Globus pallidus (tissue), 1 donor: ENCODE results near the gene FILIP1.

Experiments used
- DNase-seq: peaks from one replicate; pipeline ENCODE4 v3.0.0-alpha.2; 2015; ENCODE audit warnings: low spot score

Gene FILIP1

DNA sequence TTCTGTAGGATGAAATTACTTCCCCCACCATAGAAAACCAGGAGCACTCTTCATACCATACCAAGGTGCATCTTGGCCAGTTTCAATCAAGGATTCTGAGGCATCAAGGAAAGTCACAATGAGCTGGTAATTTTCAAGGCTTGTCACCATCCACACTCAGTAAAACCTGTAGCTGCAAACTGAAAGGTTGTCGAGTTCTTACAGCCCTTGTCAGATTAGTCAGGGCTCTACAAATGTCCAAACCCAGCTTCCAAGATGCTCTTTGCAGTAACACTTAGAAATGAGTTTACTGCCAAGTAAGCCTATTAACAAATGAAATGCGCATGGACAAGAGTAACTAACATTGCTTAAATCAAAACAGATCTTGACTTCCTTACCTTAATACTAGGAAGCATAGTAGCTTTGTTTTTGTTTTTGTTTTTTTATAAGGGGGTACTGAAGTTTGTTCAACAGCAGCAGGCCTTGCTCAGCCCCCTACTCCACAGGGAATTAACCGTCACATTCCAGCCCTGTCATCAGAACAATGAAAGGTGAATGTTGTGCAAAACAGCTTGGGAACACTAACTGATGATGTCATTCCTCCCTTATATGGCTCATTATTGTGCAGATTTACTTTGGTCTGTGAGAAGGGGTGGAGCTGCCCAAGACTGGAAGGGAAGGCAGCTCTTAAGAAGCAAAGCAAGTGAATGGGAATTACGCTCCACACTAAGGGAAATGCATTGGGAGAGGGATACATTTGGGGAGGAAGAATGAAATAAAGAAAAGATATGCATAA, 159.1 kb downstream of the FILIP1 start:
- peak; percentile 7 for DNase-seq

DNA sequence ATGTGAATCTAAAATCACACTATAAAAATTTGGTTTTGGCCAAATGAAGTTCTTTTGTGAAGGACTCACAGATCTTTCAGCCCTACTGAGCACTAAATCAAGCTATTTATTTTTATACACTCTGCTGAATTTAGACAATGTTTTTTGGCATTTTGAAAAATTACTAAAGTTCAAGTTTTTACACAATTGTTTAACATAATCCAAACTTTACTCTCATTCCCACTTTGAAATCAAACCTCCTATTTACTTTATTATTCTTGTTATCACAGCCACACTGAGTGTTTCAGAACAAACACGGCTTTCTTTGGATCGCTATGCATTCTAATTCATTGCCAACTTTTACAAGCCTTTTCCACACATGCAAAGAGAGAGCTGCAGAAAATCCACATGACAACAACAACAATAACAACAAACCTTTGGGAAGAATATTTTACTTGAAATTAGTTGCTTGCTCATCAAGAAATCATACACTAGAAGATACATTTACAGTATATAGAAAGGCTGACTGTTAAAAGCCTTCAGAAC, 159.9 kb downstream of the FILIP1 start:
- DNase-seq, result peak; percentile 30

DNA sequence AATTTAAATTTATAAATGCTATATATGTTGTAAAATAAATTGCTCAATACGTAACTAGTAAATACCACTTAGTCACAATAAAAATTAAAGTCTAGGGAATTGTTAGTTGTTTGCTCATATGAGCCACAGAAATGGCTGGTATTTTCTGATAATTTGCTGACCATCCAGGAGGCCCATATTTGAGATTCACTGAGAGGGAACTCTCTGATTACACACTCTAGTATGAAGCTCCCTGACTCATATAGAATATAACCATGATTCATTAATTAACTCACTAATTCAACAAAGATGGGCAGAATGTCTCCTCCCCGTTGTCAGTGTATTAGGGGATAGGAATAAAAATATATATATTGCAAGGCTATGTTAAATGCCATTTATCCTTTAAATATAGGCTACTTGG, 162.4 kb downstream of the FILIP1 start:
- DNase-seq, result no peak

DNA sequence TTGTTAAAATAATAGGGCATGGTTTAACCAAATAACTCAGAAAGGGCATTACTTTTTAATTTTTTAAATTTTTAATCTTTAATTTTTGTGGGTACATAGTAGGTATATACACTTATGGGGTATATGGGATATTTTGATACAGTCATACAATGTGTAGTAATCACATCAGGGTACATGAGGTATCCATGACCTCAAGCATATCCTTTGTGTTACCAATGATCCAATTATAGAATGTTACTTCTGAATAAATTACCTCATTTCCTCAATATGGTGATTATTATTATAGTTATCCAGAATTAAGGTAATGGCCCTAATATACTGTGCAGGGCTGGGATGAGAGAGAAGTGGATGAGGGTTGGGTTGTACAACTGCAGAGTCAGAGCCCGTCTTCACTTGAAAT, 163.9 kb downstream of the FILIP1 start:
- DNase-seq, result no peak

DNA sequence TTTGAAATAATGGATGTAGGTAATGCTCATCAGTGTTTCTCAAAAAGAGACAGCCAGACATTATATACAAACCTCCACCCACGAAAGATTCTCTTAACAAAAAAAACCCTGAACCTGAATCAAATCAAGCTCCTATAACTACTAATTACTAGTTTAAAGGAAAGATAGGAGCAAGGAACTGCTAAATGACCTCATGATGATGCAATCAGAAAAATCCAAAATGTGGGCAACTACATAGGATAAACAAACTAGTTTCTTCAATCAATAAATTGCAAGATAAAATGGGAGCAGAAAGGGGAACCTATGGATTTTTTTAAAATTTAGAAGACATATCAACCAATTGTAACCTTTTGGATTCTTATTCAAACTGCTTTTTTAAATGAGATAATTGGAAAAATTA, 165.8 kb downstream of the FILIP1 start:
- no peak for DNase-seq

DNA sequence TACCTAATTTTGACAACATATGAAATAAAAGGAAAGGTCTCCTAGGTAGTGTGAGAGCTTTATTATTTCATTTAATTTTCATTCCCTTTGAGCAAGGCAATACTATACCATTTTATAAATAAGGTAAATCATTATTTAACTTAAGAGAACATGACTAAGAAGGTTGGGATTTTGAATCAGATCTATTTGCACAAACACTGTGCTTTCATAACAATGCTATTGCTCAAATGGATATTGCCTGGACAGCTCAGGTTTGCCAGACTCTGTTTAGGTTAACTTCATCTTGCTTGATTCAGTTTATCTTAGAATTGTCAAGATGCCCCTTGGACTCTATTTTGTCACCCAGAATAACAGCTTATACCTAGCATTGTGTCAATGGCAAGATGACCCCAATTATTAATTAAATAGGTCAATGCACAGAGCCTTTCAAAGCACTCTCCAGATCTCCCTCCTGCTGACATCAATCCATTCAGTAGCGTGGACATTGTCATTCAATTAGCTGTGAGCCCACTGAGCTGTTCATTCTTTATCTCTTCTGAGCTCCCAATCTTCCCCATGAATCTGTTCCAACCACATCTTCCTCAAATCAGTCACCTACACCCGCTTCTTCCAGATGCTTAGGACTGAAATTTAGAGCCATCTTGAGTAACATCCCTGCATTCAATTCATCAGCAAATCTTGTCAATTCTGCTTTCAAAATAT, 166.9 kb downstream of the FILIP1 start:
- DNase-seq, result no peak

DNA sequence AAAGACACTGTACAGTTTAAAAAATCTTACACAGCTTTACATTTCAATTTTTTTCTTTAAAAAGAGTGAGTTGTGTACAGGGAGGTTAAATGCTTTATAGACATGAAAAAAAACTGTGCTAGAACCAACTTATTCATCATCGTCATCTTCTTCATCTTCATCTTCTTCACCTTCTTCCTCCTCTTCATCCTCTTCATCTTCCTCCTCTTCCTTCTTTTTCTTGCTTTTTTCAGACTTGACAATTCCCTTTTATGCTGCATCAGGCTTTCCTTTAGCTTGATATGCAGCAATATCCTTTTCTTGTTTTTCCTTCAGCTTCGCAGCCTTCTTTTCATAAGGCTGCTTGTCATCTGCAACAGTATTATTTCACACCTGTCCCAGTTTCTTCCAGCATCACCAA, 174.7 kb downstream of the FILIP1 start:
- no peak for DNase-seq

DNA sequence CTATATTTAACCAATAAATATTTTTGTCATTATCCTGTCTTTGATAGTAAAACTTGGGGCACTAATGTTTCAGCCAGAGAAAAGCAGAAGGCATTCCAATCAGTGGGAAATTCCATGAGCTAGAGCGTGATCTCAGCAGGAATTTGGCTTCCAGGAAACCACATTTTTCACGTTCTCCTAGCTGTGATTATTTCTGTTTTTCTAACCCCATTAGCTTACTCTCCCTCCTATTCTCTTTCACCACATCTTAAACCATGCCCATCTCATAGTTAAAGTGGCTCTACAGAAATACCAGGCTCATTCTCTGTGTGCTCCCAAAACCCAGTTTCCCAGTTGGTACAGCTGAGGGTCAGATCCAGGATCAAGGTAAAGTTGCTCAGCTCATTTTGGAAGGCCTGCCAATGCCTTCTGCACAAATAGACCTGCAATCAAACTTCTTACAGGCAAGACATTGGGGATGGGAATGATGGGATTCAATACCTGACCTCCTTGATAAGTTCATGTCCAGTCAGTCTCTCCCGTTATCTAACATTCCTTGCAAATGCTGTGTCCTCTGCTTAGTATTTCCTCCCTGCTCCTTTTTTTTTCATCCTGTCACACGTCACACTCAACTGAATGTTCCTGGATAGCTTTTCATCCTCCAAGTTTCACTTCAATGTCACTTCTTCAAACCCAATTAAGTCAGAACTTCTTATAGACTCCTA, 175.9 kb downstream of the FILIP1 start:
- no peak for DNase-seq

DNA sequence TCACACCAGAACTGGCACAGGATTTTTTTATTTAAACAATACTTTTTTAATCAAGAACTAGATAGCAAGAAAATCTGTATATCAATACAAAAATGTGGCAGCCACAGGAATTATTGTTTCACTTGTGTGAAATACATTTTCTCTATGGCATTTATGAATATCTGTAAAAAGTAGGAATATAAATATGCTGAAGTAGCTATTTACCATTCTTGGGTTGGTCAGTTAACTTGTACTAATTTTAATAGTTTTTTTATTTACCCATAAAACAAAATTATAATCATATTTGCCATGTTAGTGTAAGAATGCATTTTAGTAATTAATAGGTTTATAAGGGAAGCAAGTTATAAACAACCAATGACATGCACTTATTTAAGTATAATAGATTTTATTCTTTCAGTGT, 177.6 kb downstream of the FILIP1 start:
- DNase-seq, result no peak

DNA sequence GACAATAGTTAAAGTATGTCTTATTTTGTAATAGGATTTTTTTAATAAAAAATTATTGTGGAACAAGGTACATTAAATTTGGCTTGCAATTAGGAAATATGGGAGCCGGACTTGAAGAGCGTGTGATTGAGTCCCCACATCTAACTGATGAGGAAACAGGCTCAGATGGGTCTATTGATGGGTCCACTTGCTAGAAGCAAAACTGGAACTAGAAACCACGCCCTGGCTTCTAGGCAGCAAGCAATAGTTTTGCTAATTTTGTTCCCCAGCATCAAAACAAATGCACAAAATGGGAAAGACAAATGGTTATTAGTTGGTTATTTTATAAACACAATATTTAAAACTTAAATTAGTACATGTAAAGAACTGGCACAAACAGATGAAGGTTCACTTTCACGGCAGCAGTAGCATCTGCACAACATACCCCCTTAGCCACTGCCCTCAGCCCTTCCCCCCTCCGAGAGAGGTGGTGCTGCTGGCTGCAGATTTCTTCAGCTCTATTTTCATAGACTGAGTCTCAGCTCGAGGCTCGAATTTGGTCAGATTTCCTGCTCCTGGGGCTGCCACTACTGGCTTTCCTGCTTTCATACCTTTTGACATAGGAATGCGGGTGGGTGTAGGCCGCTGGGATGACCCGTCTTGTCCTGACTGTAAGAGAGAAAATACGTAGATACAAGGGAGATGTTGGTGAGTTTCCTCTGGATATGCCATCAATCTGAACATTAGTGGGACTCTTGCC, 185.2 kb downstream of the FILIP1 start:
- no peak for DNase-seq

DNA sequence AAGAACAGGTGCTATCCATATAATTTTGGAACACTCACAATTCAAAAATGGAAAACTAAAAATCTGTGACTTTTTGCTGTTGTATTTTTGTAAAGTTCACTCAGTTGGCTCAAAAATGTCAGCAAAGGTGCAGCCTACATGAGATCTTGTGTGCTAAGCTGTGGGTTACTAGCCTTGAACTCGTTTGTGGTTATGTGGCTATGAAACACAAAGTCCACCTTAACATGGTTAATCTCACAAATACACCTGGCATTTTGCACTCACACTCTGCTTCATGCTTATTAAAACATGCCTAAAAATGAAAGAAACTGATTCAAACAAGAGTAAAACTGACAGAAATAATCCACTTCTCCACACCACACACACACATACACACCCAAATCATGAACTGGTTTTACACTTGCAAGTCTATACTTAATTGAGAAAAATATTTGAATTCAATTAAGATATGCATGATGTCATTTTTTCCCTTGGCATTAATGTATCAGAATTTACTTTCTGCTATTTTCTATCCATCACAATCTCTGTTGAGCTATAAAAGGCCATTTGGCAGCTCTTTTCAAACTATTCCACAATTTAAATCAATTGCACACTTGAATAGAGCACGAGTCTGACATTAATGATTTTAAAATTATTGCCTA, 186.1 kb downstream of the FILIP1 start:
- DNase-seq, result no peak

DNA sequence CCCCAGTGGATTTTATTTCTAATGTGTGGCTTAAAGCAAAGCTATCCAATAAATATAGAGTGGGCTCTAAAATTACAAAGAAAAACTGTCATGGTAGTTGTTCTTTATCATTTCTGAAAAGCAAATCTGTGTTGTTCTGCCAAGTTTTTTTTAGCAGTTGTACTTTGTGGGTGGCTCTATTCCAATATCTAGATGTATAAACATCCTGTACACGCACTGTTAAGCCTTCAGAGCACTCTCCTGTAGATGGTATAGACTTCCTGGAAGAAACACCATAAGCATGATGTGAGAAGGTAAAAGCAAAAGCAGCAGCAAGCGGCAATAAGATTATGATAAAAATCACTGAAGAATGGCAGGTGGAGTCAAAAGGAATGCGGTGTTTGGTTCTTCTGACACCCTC, 187.5 kb downstream of the FILIP1 start:
- DNase-seq, result no peak

DNA sequence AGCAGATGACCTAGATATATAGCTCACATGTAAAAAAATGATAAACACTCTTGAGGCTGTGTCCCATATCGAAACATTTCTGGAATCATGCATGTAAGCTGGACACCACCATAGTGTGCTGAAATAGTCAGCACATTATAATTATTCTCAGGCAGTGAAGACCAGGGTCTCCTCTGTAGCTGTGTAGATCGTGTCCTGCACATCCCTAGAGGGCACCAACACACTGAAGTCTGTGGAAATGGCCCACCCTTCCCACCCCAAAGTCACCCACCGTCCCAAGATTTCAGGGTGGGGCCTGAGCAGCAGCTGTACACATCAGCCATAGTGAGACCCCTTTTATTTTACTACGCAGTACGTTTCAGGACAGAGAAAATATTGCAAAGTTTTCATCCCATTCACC, 188.0 kb downstream of the FILIP1 start:
- no peak for DNase-seq

DNA sequence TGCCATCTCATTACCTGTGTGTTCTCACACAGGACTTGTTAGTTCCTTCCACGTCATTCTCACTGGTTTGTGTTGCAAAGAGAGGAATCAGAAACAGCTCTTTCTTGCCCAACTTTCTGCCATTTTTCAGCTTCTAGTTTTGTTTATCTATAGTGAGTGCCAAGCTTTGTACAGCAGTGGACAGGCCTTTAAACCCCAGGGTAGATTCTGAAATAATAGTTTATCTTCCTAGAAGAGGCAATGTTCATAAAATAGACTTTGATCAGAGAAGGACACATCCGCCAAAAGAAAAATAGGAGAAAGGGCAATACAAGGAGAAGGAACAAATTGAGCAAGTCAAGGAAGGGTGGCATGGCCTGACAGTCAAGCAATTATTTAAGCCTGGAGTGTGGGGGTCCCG, 191.3 kb downstream of the FILIP1 start:
- no peak for DNase-seq

DNA sequence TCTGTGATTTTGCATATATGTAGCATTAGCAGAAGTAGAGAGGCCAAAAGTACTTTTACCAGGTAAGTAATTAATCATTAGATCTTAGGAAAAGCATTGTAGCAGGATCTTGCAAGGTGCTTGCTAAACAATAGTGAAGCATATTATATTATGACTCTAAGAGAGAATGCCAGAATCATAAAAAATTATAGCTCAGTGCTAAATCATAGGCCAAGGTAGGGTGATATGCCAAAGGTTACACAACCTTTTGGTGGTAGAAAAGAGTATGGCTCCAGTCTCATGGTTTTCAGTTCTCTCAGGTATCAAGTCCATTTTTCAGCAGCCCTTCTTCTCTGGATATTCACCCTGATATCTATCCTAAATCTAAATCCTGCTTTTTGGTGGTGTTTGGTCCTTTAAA, 192.1 kb downstream of the FILIP1 start:
- DNase-seq, result no peak

DNA sequence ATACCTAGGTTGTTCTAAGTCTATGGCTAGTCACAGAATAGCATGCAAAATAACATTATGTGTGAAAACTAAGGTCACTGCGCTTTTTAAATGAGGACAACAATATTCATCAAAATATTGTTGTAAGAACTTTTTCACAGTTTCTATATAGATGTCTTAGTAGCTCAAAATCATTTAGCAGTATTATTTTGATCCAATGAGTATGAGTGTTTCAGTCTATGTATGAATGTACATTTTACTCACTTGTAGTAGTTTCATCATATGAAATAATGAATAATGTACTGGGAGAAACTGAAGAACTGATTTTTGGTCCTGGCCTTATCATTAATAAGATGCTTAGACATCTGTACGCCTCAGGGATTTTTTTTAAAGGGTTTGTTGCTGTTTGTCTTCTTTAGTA, 192.5 kb downstream of the FILIP1 start:
- no peak for DNase-seq

DNA sequence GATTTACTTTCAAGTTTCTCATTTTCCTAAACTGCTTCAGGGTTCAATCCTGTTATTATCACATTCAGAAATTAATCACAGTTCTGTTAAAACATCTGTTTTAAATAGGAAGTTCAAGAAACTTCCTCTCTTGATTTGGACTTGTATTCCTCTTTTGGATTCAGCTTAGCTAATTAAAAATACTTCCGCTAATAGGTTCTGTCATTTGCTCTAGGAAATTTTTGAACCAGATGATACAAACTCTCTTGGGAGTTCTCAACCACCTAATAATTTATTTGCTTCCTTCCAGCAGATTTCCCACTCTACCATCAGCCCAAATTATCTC, 193.1 kb downstream of the FILIP1 start:
- DNase-seq, result no peak

DNA sequence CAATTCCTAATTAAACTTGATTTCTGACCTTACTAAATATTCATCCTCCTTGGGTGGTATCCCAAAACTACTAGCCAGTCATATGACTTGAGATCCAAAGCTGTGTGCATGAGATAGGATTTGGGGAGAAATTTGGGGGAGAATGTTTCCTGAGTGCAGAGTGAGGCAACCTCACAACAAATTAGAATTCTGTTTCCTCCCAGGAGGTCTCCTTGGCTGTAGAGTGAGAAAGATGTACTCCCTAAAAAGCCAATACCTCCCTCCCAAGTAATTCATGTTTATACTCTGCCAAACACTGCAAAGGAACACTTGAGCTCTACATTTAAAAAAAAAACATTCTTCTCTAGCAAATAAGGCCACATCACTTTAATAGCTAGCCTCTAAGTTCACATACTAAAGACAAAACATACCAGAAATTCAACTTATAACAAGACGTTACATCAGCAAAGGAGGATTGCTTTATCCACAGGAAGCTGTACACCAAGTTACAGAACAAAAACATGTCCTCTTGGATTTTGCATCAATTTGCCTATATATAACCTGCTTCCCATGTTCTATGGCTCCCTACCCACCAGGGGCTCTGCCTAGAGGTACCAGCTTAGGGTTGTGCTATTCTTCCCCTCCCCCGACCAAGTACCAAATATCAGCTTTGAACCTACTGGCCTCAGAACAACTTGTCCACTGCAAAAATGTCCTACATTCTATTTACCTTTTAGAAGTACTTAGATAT, 193.6 kb downstream of the FILIP1 start:
- no peak for DNase-seq

DNA sequence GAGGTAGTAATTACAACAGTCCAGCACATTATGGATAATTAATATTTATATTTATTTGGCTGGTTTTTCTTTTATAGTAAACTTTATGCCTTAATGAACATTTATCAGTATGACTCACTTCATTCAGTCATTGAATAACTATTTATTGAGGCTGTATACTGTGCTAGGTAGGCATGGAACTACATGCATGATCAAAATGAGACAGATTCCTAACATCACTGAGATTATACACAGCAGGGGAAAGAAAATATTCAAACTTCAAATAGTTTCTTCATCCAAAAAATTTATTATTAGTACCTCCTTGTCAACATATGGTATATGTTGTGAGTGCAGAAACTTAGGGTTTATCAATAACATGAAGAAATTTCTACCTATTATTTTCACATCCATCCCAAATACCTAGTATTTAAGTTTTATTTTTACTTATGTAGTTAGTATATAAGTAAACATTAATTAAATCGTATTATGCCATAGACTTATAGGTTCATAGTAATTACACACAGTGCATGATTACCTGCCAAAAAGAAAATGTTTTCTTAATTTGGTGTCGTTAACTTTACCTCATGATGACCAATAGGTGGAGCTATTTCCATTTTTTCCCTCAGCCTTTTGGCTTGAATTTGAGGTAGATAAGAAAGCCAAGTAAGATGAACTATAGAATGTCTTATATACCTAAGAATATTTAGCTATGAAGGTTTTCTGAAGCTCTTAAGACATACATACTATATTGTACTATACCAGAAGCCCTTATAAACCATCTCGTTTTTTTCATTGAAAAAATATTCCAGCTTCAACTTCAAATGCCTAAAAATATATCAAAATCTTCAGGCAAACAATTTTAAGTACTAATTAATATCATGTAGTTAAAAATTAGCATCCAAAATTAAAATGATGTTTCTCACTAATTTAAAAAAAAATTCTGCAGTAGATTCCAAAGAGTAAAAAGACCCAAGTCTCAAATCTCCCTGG, 196.5 kb downstream of the FILIP1 start:
- DNase-seq, result peak; percentile 71

DNA sequence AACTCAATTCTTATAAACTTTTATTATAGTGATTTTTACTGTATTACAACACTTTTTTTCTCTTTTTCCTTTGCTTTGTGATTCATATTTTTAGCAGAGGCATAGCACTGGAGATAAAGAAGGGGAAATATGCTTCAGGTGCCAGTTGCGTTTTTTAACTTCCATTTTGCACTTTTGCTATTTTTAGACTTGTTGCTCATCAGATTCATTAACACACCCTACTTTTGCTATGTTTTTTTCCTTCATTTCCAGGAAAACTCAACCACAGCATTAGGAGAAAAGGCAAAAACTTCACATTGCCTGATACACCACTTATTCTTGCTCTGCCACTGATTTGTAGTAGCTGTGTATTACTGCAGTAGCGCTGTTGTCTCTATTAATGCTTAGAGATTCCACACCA, 201.0 kb downstream of the FILIP1 start:
- DNase-seq, result no peak
